Measurements from ENCODE around the gene SEMA4C.

Gene SEMA4C

GRCh38 chr2:96878796-96879544, 9.1 kb upstream of the SEMA4C start:
- Histone ChIP-seq H3K9me3 (ENCODE audit: severe bottlenecking) (no peaks in the 10 kb centered on the region), H3K36me3 (no peaks in the 10 kb centered on the region), H3K27ac (no peak overlapping the region), H3K27me3 (ENCODE audit: insufficient read depth, low read depth, severe bottlenecking) (no peaks in the 10 kb centered on the region), H3K4me3 (ENCODE audit: low read depth, low read length) (no peak overlapping the region)
- no peak for TF ChIP-seq CTCF (IDR thresholded peaks at IDR 0.05; ENCODE audit: low read depth, low read length)
- no peak for DNase-seq

- Histone ChIP-seq H3K36me3 (no peaks in the 10 kb centered on the region), H3K27me3 (ENCODE audit: insufficient read depth, low read depth, severe bottlenecking) (no peaks in the 10 kb centered on the region), H3K9me3 (ENCODE audit: severe bottlenecking) (no peaks in the 10 kb centered on the region), H3K4me3 (ENCODE audit: low read depth, low read length) (no peak overlapping the region), H3K27ac (no peak overlapping the region)
- TF ChIP-seq CTCF (IDR thresholded peaks at IDR 0.05; ENCODE audit: low read depth, low read length), result no peak
- DNase-seq, result no peak
Observed at GRCh38 chr2:96878171-96878570, 8.3 kb upstream of the SEMA4C start.

GRCh38 chr2:96877631-96878092, 7.8 kb upstream of the SEMA4C start:
- H3K36me3 ChIP-seq, result no peaks in the 10 kb centered on the region
- no peak for TF ChIP-seq CTCF (IDR thresholded peaks at IDR 0.05; ENCODE audit: low read depth, low read length)
- H3K4me3 ChIP-seq (ENCODE audit: low read depth, low read length), result no peak overlapping the region
- no peak for DNase-seq
- H3K9me3 ChIP-seq (ENCODE audit: severe bottlenecking), result no peaks in the 10 kb centered on the region
- H3K27ac ChIP-seq, result no peak overlapping the region
- H3K27me3 ChIP-seq (ENCODE audit: insufficient read depth, low read depth, severe bottlenecking), result no peaks in the 10 kb centered on the region

- H3K36me3 ChIP-seq, result no peaks in the 10 kb centered on the region
- no peak overlapping the region for H3K4me3 ChIP-seq (ENCODE audit: low read depth, low read length)
- H3K27me3 ChIP-seq (ENCODE audit: insufficient read depth, low read depth, severe bottlenecking), result no peaks in the 10 kb centered on the region
- no peaks in the 10 kb centered on the region for H3K9me3 ChIP-seq (ENCODE audit: severe bottlenecking)
- no peak for TF ChIP-seq CTCF (IDR thresholded peaks at IDR 0.05; ENCODE audit: low read depth, low read length)
- H3K27ac ChIP-seq, result no peak overlapping the region
- no peak for DNase-seq
Observed at GRCh38 chr2:96877042-96877451, 7.2 kb upstream of the SEMA4C start.

- DNase-seq, result no peak
- Histone ChIP-seq H3K4me3 (ENCODE audit: low read depth, low read length) (no peak overlapping the region), H3K9me3 (ENCODE audit: severe bottlenecking) (no peaks in the 10 kb centered on the region), H3K27me3 (ENCODE audit: insufficient read depth, low read depth, severe bottlenecking) (no peaks in the 10 kb centered on the region), H3K36me3 (no peaks in the 10 kb centered on the region), H3K27ac (no peak overlapping the region)
- TF ChIP-seq CTCF (IDR thresholded peaks at IDR 0.05; ENCODE audit: low read depth, low read length), result no peak
Observed at GRCh38 chr2:96876269-96877041, 6.6 kb upstream of the SEMA4C start.

All from WERI-Rb-1 (cell line).